GM12891 (cell line): ENCODE measurements around the gene GPNMB.

Source experiments
- DNase-seq: peaks from one replicate; pipeline ENCODE4 v3.0.0; 2011; ENCODE audit warnings: low spot score; ENCODE audit not compliant: insufficient read length
- FAIRE-seq: peaks from 2 replicates; lab custom pipeline; 2011; peaks lifted over from hg19 to GRCh38; lab: Jason Lieb, UNC
- PAX5 ChIP-seq: IDR thresholded peaks from 2 replicates; pipeline ENCODE4 v1.6.1; 2011; ENCODE audit warnings: low read length, moderate library complexity, mild to moderate bottlenecking; ENCODE audit not compliant: insufficient read depth, severe bottlenecking
- POLR2A ChIP-seq: IDR thresholded peaks from 2 replicates; pipeline ENCODE4 v1.6.1; 2011; ENCODE audit warnings: low read depth, low read length, control low read depth
- POLR2AphosphoS5 ChIP-seq: IDR thresholded peaks from 2 replicates; pipeline ENCODE4 v1.6.1; 2011; ENCODE audit warnings: low read depth, low read length, control low read depth
- POU2F2 ChIP-seq: IDR thresholded peaks from 2 replicates; pipeline ENCODE4 v1.6.1; 2011; ENCODE audit warnings: low read depth, mild to moderate bottlenecking, control low read depth, low read length, moderate library complexity
- SPI1 ChIP-seq: IDR thresholded peaks from 2 replicates; pipeline ENCODE4 v1.6.1; 2011; ENCODE audit warnings: low read depth, low read length, control low read depth
- TAF1 ChIP-seq: IDR thresholded peaks from 2 replicates; pipeline ENCODE4 v1.6.1; 2011; ENCODE audit warnings: low read depth, low read length, control low read depth

Gene GPNMB

DNA sequence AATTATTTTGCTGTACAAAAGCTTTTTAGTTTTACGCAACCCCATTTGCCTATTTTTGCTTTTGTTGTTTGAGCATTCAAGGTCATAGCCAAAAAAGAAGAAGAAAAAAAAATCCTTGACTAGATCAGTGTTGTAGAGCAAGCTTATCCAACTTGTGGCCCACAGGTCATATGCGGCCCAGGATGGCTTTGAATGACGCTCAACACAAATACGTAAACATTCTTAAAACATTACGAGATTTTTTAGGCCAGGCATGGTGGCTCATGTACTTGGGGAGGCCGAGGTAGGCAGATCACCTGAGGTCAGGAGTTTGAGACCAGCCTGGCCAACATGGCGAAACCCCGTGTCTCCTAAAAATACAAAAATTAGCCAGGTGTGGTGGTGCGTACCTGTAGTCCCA, 44.4 kb downstream of the GPNMB start:
- TF ChIP-seq SPI1 (no peak), TAF1 (no peak), POLR2A (no peak), POU2F2 (no peak), POLR2AphosphoS5 (no peak), PAX5 (no peak)
- FAIRE-seq (no peak), DNase-seq (no peak)

DNA sequence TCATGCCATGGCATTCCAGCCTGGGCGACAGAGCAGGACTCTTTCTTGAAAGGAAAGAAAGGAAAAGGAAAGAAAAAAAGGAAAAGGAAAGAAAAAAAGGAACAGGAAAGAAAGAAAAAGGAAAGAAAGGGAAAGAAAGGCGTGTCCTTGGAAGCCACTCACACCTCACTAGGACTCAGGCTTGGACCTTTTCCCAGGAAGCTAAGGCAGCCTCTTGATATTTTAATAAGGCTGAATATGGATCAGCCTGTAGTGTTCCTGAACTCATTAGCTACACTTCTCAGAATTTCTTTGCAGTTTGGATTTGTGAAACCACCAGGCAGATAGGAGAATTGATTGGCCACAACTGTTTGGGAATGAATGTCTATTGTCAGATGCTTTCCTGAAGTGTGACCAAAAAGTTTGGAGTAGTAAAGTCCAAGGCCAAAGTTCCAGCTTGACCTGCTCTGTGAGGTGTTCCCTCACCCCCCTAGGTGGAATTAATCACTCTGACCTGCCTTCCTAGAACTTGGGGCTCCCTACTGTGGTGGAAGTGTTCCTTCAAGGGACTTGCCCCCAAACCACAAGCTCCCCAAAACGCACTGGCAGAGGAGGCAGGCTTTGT, 45.5 kb downstream of the GPNMB start:
- FAIRE-seq (no peak), DNase-seq (no peak)
- TF ChIP-seq PAX5 = no peak
- no peak for TF ChIP-seq SPI1
- TF ChIP-seq POU2F2 = no peak
- no peak for TF ChIP-seq POLR2AphosphoS5
- no peak for TF ChIP-seq POLR2A
- TF ChIP-seq TAF1 = no peak

DNA sequence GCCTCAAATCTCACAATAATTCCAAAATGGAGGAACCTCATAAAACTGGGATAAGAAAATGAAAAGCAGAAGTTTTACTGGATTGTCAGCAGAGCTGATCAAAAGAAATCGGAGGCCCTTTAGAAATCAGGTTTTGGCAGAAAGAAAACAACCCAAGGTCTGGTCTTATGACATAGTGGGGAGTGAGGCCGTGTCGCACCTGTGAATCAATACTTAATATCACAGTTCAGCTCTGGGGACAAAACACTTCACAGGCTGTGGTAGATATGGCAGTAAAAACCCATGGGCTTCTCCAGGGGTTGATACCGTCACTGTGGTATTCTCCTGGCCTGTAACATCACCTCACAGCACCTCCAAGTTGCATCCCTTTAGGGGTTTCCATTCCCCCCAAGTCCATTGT, 46.0 kb downstream of the GPNMB start:
- DNase-seq (no peak), FAIRE-seq (no peak)
- TF ChIP-seq POU2F2 (no peak), PAX5 (no peak), POLR2AphosphoS5 (no peak), SPI1 (no peak), POLR2A (no peak), TAF1 (no peak)

DNA sequence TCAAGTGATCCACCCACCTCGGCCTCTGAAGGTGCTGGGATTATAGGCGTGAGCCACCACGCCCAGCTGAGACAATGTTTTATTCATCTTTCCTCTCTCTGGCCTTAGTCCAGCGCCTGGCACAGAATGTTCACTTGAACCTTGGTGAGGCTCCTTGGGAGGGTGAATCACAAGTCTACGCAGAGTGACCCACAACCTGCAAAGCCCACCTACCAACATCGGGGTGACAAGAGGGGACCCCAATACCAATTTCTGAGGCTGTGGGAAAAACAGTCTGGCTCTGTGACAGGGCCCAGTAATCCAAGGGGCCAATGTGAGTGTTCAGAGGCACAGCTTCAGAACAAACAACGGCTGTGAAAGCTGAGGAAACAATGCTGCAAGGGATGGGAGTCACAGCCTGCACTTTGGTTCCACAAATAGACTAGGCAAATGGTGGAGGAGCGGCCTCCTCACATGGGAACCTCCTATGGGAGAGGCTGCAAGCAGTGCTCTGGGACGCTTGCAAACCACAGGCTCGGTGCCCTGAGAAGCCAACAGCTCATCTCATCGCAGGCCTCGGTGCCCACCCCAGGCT, 47.0 kb downstream of the GPNMB start:
- FAIRE-seq (no peak), DNase-seq (no peak)
- TF ChIP-seq POU2F2 = no peak
- TF ChIP-seq TAF1 = no peak
- TF ChIP-seq PAX5 = no peak
- TF ChIP-seq SPI1 = no peak
- no peak for TF ChIP-seq POLR2A
- no peak for TF ChIP-seq POLR2AphosphoS5

DNA sequence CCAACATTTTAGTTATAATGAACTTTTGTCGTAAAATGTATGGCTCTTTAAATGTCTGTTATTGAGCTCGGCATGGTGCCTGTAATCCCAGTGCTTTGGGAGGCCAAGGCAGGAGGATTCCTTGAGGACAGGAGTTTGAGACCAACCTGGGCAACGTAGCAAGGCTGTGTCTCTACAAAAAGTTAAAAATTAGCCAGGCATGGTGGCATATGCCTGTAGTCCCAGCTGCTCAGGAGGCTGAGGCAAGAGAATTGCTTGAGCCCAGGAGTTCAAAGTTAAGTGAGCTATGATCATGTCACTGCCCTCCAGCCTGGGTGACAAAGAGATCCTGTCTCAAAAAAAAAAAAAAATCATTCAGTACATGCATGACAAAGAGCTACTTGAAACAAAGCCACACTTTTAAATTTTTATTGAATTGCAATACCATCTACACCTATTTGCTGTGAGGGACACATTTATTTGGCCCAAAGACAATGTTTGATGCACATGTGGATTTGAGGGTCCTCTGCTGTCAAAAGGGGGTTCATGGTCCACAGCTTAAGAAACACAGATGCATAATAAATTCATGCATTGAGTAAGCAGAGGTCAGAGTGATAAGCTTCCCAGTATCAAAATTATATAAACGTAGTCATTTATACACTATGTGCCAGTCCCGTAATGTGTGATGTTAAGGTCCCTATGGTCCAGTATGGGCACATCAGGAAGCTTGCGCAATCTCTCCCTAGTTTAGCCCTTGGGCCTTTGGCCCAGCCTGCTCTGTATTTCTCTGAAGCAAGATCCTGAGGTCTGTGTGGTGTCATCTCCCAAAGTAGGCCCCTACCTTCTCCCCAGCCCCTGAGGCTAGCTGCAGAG, 48.2 kb downstream of the GPNMB start:
- FAIRE-seq (no peak), DNase-seq (no peak)
- TF ChIP-seq POLR2A = no peak
- no peak for TF ChIP-seq PAX5
- TF ChIP-seq SPI1 = no peak

DNA sequence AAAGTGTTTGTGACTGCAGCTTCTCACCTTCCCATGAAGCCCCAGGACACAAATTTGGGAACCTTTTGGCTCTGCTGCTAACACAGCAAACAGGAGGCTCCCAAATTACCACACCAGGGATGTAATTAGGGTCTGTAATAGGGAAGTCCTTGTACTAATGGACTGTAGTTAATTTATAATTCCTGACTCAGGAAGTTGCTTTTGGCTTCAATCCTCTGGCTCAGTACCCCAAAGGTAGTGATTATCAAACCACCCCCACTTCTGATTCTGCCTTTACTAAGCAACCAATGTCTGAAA, 48.8 kb downstream of the GPNMB start:
- no peak for TF ChIP-seq PAX5
- no peak for TF ChIP-seq POLR2AphosphoS5
- TF ChIP-seq SPI1 = no peak
- no peak for DNase-seq
- no peak for FAIRE-seq

DNA sequence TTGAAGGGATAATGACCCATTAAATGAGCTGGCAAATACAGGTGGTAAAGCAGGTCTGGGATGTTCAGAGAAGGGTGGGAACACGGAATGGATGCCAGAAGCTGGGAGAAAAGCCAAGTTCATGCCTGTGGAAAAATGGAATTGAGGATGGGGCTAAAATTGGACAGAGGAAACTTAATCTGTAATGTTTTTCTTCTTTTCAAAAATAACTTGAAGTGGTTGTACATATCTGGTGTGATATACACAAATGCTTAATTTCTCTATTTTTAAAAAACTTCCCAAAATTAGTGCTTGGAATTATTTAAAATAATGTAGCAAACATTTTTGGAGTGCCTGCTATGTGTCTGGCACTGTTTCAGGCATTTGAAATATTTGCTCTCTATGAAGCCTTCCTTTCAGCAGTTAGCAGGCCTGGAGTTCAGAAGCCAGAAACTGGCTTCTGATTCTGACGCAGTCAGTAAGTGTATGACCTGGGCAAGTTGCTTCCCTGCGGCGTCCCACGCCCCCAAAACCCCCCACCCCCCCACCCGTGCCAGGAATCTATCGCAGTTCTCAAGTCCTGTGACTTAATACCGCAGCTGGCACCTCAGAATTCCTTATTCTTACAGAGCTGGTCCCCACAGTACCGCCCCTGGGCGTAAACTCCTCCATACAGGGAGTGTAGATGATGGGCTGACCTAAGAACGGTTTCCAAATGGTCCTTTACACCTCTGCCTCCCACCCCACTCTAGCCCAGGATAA, 51.7 kb downstream of the GPNMB start:
- DNase-seq (no peak), FAIRE-seq (no peak)
- no peak for TF ChIP-seq TAF1

DNA sequence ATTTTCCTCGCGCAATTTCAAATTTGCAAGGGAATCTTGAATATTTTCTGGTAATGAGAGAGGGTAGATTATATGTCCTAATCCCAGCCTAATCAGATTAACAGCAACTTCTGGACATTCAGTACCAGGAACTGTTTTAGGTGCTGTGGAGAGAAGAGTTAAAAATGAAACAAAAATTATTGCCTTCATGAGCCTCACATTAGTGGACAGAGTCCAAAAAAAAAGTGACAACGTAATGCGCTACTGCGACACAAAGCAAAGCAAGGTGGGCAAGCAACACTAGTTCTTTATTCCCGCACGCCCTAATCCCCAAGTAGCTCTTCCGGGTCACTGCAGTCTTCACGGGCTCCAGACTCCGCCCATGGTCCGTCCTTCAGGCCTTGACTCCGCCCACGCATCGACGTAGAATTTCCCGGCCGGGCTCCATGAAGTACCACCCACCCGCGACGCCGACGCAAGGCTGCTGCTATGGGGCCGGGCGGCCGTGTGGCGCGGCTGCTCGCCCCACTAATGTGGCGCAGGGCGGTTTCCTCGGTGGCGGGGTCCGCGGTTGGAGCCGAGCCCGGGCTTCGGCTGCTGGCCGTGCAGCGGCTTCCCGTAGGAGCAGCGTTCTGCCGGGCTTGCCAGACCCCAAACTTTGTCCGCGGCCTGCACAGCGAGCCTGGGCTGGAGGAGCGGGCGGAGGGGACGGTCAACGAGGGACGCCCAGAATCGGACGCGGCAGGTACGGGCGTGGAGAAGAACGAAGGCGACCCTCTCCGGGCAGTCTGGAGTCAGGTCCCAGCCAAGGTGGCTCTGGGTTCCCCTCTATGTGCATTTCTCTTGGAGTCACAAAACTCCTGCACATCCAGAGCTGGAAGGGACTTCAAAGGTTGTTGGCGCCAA, 52.6 kb downstream of the GPNMB start, which contains the start of gene MALSU1:
Gene MALSU1, plus strand, starts transcription at position 455 of the 885 bp plus-strand sequence. Its CDS starts 14 bp downstream, at position 469.
- DNase-seq (peak; percentile 90), FAIRE-seq (peak; percentile 94)
- no peak for TF ChIP-seq SPI1
- TF ChIP-seq POLR2AphosphoS5 = peak; percentile 87
- peak; percentile 74 for TF ChIP-seq TAF1
- peak; percentile 92 for TF ChIP-seq POLR2A
- 0 out of 2 replicates have a peak, but pooled peaks have one; percentile 18 for TF ChIP-seq POU2F2
- peak; percentile 6 for TF ChIP-seq PAX5

DNA sequence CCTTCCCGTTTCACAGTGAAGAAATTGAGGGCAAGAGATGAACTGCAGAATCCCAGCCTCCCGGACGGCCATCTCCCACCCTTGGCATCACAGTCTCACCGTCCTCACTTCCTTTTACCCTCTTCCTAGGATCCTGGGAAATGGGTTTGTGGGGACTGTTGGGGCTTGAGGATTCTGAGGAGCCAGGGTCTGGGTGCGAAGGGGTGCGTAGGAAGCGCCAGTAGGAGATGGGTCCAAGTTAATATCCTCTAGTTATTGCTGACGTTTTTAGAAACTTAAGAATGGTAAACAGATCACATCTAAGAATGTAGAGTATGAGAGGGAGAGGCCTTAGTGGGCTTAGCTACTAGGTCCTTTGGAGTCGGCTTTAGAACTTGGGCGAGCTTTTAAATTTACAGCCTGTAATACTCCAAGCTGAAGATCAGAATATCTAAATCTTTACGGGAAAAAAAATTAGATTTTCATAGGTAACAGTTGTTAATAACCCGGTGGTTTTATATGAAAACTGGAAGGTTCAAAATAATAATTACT, 53.3 kb downstream of the GPNMB start:
- FAIRE-seq (no peak), DNase-seq (no peak)
- TF ChIP-seq SPI1 (no peak), TAF1 (no peak), POLR2AphosphoS5 (no peak), POLR2A (no peak; the same call in 1 of the 2 replicates), POU2F2 (no peak), PAX5 (no peak)
